GM19324 (cell line): ENCODE measurements around the gene BCKDHA.
A peak's percentile ranks its signal among the peaks of the same experiment; 100 is the strongest.
"Not testable (repeated sequence)": the region's sequence is repeated elsewhere in the genome, so short reads cannot be mapped to it uniquely, and the experiment has no call there.

Experiments used
- ATAC-seq: cut with Tn5 transposase; IDR thresholded peaks from one replicate; pipeline ENCODE4 v1.9.1; 2021; ENCODE audit warnings: mild to moderate bottlenecking, moderate library complexity; ENCODE audit not compliant: unreplicated experiment, low FRiP score

The BCKDHA gene

DNA sequence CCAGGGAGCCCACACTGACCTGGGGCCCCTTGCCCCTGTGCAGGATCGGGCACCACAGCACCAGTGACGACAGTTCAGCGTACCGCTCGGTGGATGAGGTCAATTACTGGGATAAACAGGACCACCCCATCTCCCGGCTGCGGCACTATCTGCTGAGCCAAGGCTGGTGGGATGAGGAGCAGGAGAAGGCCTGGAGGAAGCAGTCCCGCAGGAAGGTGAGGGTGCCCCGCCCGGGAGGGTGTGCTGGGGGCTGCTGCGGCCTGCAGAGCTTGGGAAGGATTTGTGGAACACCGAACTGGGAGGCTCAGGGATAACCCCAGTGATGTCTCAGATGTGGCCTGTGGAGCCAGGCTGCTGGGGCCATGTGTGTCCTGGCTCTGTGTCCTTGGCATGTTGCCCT is 25.3 kb downstream of the BCKDHA start:
- no peak for ATAC-seq

DNA sequence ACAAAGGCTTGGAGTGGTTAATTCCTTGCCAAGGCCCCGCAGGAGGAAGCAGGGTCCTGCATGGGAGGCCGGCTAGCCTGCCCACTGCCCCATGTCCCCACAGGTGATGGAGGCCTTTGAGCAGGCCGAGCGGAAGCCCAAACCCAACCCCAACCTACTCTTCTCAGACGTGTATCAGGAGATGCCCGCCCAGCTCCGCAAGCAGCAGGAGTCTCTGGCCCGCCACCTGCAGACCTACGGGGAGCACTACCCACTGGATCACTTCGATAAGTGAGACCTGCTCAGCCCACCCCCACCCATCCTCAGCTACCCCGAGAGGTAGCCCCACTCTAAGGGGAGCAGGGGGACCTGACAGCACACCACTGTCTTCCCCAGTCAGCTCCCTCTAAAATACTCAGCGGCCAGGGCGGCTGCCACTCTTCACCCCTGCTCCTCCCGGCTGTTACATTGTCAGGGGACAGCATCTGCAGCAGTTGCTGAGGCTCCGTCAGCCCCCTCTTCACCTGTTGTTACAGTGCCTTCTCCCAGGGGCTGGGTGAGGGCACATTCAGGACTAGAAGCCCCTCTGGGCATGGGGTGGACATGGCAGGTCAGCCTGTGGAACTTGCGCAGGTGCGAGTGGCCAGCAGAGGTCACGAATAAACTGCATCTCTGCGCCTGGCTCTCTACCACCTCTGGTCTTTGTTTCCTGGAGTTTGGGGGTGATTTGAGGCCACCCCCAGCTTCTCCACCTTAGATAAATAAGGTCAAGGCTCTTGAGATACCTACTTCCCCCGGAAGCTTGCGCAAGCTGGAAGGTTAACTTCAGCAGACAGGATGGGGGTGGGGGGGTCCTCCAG is 26.9 kb downstream of the BCKDHA start:
- ATAC-seq, result no peak

GRCh38 chr19:41425174-41426115 is 27.8 kb downstream of the BCKDHA start:
- ATAC-seq, result no peak

GRCh38 chr19:41426116-41426841 is 28.7 kb downstream of the BCKDHA start:
- ATAC-seq, result no peak

GRCh38 chr19:41426952-41427646 is 29.5 kb downstream of the BCKDHA start, which contains the start of gene B3GNT8:
TSS of gene B3GNT8 (minus strand) at chr19:41427374. CDS start at chr19:41426778, 596 bp downstream.
- ATAC-seq, result no peak

DNA sequence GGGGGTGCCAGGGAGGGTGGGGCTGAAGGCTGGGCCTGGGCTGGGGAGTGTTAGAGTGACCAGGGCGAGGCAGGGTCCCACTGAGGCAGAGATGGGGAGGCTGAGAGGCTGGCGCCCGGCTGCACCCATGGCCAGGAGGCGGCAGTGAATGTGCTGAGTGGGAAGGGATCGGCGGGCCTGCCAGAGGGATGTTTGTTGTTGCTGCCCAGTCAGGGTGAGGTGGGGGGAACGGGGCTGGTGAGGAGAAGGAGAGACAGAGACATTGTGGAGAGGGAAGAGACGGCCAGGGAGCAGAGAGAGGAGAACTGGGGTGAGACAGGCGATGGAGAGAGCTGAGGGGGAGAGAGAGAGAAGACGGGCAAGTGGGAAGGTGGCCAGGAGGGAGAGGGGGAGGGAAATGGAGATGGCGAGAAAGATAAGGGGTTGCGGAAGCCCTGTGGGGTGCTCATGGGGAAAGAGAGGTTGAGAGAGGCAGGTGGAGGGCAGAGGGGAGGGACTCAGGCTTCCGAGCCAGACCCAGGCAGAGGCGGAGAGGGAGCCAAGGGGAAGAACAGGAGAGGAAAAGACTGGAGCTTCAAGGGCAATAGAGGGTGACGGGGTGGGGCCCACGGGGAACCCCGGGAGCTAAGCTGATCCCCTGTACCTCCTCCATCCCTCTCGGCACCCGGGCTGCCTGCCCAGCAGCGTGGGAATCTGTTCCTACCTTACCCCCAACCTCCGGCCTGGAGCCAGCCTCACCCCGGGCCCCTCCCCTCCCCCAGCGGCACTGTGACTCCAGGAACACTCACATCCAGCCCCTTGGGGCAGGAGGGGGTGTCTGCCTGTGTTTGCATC is 30.2 kb downstream of the BCKDHA start:
- ATAC-seq, result no peak

DNA sequence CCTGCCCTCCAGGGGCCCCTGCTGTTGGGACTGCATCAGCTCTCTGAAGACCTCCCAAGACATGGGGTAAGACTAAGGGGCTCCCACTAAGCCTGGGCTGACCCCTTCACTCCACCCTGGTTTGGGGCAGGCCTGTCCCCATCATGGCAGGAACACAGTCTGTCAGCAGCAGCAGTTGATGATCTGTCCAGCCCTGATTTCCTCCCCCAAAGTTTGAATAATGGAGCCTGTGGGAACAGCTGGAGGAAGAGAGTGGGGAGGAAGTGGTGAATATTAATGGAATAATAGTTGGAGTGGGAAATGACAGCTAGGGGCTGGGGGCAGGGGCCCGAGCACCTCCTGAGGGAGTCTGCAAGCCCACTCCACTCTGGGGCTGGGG is 30.9 kb downstream of the BCKDHA start:
- no peak for ATAC-seq

DNA sequence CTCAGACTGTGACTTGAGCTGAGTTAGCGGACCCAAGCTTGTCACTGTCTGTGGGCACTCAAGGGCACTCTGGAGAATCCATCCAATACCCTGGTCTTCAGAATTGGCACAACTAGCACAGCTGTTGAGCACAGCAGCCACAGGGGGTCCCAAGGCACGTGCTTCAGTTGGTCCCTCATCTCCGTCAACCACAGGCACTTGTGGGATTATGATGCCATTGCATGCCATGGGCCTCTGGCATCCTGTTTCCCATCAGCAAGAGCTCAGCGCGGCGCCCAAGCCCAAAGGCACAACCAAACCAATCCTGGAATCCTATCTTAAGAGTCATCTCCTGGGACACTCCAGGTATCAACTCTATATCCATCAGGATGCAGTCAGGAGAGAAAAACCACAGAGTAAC is 33.3 kb downstream of the BCKDHA start:
- ATAC-seq, result no peak

DNA sequence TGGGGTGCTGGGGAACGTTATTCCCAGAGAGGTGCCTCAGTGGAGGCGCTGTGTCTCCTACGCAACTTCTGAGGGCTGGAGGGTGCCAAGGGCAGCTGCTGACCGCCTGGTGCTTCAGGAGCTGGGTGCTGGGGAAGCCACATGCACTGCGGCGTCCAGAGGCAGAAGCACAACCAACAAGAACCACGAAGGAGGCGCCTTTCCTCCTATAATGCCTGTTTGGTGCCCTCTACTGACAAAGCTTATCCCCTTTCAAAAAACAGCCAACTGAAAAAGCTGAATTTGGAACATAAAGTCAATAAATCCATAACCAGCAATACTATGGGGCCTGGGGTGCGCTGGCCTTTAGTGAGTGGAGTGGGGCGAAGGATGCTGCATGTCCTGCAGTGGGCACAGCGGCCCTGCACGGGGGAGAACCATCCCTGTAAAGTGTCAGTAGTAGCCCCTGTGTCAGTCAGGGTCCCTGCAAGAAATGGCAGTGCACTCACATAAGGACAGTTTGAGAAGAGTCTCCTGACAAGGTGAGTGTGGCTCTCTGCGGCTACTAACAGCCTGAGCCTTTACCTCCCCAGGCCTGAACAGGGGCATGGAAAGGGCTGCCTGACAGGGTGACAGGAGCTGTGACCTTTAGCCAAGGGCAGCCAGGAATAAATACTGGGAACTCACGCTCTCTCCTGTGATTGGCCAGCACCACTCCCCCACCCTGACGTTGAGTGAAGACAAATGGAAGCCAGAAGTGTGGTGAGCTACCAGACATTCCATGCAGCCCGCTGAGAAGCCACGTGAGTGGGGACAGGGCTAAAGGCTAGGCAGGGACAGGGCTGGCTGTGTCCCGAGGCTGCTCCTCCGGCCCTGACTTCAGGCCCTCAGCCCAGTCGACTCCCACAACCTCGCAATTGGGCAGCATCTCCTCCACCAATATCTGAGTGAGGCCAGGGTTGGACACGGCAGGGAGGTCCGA is 34.1 kb downstream of the BCKDHA start:
- ATAC-seq, result no peak

DNA sequence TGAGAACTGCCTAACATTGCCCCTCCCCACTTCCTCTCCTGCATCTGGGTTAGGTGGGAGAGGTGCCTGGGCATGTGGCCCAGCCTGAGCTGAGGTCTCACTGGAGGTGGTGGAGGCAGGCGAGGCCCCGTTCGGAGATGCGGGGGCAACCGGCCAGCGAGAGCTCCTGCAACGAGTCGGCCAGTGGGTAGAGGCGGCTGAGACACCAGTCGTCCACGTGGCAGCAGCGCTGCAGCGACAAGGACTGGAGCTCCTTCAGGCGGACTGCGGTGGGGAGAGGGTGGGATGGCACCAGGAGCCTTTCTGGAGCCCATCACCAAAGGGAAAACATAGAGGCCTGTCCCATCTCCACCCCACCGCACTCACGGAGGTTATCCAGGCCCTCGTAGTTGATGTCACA is 35.6 kb downstream of the BCKDHA start:
- no peak for ATAC-seq

DNA sequence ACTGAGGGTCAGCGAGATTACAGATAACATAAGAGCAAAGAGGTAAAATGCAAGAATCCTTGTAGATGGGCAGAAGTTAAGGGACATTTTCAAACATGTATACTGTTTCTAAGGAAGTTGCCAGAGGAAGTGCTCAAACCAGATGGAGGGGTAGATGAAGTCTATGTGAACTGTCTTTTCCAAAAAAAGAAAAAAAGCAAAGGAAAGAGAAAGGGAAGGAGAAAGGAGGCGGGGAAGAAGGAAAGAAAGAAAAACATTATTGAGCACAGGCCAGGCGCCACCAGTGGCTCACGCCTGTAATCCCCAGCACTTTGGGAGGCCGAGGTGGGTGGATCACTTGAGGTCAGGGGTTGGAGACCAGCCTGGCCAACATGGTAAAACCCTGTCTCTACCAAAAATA is 36.8 kb downstream of the BCKDHA start:
- ATAC-seq, result no peak

- ATAC-seq, result not testable (repeated sequence)
Observed at GRCh38 chr19:41435376-41435775, 37.8 kb downstream of the BCKDHA start.

DNA sequence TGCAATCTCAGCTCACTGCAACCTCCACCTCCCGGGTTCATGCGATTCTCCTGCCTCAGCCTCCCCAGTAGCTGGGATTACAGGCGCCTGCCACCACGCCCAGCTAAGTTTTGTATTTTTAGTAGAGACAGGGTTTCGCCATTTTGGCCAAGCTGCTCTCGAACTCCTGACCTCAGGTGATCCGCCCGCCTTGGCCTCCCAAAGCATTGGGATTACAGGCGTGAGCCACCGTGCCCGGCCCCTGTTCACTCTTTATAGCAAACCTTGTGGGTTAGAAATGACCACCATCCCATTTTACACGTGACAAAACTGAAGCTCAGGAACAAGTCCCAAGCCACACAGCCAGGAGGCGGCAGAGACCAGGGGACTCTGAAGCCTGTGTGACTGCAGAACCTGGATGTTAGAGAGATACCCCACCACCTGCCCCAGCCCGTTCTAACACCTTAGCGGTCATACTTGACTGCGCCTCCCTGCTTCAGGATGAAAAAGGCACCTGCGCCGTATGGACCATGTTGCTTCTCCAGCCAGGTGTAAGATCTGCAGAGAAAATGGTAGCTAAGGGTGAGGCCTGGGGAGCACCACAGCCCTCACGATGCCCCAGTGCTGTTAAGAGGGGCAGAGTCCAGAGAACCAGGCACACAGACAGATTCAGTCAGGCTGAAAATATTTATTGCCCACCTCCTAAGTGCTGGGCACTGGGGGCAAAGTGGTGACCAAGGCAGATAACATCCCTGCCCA is 38.5 kb downstream of the BCKDHA start:
- ATAC-seq, result no peak

- no peak for ATAC-seq
Observed at GRCh38 chr19:41436674-41436951, 39.0 kb downstream of the BCKDHA start.

- ATAC-seq, result no peak
Observed at GRCh38 chr19:41437944-41438574, 40.4 kb downstream of the BCKDHA start.

GRCh38 chr19:41439441-41440222 is 42.0 kb downstream of the BCKDHA start, which contains the start of gene DMAC2:
TSS of gene DMAC2 (minus strand) at chr19:41439912. CDS start at chr19:41439899, 13 bp downstream.
- ATAC-seq, result peak; percentile 90
